ENCODE results near the gene FRMPD2.

GRCh38 chr10:48309711-48310226 is 35.3 kb upstream of the FRMPD2 start:
- TF ChIP-seq, protein P1, sequence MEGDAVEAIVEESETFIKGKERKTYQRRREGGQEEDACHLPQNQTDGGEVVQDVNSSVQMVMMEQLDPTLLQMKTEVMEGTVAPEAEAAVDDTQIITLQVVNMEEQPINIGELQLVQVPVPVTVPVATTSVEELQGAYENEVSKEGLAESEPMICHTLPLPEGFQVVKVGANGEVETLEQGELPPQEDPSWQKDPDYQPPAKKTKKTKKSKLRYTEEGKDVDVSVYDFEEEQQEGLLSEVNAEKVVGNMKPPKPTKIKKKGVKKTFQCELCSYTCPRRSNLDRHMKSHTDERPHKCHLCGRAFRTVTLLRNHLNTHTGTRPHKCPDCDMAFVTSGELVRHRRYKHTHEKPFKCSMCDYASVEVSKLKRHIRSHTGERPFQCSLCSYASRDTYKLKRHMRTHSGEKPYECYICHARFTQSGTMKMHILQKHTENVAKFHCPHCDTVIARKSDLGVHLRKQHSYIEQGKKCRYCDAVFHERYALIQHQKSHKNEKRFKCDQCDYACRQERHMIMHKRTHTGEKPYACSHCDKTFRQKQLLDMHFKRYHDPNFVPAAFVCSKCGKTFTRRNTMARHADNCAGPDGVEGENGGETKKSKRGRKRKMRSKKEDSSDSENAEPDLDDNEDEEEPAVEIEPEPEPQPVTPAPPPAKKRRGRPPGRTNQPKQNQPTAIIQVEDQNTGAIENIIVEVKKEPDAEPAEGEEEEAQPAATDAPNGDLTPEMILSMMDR (IDR thresholded peaks at IDR 0.05; ENCODE audit: borderline replicate concordance, extremely low read depth, low read length, poor library complexity, severe bottlenecking) = peak; percentile 49
- no peak for TF ChIP-seq EZH2 (IDR thresholded peaks at IDR 0.05; ENCODE audit: borderline replicate concordance, low read depth, low read length, severe bottlenecking)

Measured in DND-41 (cell line).